Right lung (tissue), 5 donors: Measurements from ENCODE around the gene LYAR. TPM values are rescaled to one million over a fixed set of nuclear protein-coding genes. Genes with fewer than 3 reads are reported as not detected.

Source experiments
- DNase-seq, 2 donors: peaks; one replicate each; pipeline ENCODE4 v3.0.0-alpha.2; 2013
- polyA plus RNA-seq, 5 donors: library from polyadenylated mRNA; unstranded; fragments of 120-200 nt; gene quantifications; one replicate each; pipeline versions ENCODE4 v1.2.1 to v1.2.3, GENCODE V29; 2013; ENCODE audit warnings: inconsistent platforms in 1 of 5, low replicate concordance in 1 of 5; ENCODE audit not compliant: insufficient read length in 5 of 5, insufficient read depth in 1 of 5

The LYAR gene
- polyA plus RNA-seq, 5 donors, result 20.0 to 23.0 (median 20.6) TPM

- no peak for DNase-seq
Observed at GRCh38 chr4:4317496-4318232, 27.7 kb upstream of the LYAR start.

DNA sequence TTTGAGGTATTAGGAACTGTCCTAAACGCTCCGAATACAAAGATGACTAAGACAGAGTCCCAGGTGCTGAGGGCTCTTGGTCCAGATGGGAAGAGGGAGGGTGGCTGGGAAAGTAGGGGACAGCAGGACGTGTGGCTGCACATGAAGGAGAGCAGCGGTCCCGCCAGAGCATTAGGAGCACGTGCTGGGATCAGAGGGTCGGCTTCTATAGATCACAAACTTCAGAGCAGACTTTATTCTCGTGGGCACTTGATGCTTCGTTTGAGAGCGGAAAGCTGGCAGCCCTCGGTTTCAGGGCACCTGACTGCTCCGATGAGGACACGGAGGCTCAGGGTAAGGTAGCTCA lies 26.2 kb upstream of the LYAR start:
- DNase-seq, result no peak

- no peak for DNase-seq
Observed at GRCh38 chr4:4315461-4316149, 25.7 kb upstream of the LYAR start.

GRCh38 chr4:4311193-4311592 lies 21.2 kb upstream of the LYAR start:
- no peak for DNase-seq

DNA sequence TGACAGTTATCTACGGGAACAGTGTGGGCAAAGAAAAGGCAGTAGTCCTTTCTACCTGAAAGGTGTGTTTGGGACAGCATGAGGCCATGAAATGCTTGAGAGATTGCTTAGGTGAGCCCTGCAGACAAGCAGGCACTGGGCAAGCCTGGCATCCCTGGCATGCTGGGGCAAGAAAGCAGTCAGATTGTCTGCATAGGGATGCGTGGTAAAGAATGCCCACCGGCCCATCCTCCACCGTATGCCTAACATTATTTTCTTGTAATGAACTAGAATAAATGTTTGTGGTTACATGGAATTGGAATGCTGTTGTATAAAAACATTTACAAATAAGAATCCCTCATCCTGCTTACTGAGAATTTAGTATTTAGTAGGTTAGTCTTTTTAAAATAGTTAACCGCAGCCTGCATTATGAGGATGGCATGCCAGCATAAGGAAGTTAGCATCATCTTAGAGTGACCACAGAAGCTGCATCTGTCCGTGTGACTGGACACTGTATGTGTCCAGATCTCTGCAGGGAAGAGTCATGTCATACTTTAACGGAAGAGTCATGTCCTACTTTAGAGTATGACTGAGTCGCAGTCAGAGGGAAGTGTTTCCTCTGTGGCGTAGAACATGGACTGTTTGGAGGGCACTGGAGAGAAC lies 19.0 kb upstream of the LYAR start:
- no peak for DNase-seq

- no peak for DNase-seq
Observed at GRCh38 chr4:4306920-4307319, 17.0 kb upstream of the LYAR start.

DNA sequence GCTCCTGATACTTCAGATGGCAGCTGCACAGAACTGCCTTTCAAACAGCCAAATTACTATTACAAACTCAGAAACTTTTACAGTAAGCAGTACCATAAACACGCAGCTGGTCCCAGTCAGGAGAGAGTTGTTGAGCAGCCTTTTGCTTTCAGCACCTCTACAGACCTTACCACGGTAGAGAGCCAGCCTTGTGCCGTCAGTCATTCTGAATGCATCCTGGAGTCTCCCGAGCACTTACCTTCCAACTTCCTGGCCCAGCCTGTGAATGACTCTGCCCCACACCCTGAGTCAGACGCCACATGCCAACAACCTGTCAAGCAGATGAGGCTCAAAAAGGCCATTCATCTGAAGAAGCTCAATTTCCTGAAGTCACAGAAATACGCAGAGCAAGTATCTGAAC lies 12.5 kb upstream of the LYAR start:
- DNase-seq, result no peak

DNA sequence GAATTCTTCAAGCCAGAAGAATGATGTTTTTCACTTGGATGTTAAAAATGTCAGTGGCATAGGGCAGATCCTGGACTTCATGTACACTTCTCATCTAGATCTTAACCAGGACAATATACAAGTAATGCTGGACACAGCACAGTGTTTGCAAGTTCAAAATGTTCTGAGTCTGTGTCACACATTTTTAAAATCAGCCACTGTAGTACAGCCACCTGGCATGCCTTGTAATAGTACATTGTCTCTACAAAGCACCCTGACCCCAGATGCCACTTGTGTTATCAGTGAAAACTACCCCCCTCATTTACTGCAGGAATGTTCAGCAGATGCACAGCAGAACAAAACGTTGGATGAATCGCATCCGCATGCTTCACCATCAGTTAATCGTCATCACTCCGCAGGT lies 12.0 kb upstream of the LYAR start:
- no peak for DNase-seq

GRCh38 chr4:4299006-4299405 lies 9.1 kb upstream of the LYAR start:
- no peak for DNase-seq

GRCh38 chr4:4296283-4296846 lies 6.4 kb upstream of the LYAR start:
- no peak for DNase-seq

DNA sequence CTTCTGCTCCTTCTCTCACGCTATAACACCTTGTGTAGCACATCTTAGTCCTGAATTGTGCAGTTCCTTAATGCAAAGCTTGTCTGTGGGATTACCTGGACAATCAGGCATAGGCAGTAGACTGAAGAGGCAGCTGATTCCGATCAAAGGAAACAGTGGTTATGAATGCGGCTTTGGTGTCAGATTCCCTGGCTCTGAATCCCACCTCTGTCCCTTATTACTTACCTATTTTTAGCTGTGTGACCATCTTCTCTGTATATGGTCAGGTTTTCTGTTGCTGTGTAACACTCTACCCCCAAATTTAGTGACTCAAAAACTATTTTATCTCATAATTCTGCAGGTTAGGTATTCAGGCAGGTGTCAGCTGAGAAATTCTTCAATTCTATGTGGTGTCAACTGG lies 3.3 kb upstream of the LYAR start:
- no peak for DNase-seq

DNA sequence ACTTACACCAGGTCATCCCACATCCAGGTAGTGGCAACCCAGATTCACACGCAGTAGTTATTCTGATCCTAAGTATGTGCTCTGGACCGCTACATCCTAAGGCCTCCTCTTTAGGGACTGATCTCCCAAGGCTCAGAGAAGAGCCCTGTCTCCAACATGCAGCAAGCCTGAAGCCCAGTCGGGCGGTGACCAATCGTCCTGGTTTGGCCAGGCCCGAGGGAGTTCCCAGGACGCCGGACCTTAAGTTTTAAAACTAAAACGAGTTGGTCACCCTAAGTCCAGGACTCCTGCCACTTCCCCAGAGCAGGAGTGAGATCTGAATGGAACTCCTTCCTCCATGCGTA lies 385 bp downstream of the LYAR start:
- no peak for DNase-seq

GRCh38 chr4:4289055-4289454 lies 899 bp downstream of the LYAR start:
- no peak for DNase-seq

- no peak for DNase-seq
Observed at GRCh38 chr4:4288098-4288497, 1.9 kb downstream of the LYAR start.

DNA sequence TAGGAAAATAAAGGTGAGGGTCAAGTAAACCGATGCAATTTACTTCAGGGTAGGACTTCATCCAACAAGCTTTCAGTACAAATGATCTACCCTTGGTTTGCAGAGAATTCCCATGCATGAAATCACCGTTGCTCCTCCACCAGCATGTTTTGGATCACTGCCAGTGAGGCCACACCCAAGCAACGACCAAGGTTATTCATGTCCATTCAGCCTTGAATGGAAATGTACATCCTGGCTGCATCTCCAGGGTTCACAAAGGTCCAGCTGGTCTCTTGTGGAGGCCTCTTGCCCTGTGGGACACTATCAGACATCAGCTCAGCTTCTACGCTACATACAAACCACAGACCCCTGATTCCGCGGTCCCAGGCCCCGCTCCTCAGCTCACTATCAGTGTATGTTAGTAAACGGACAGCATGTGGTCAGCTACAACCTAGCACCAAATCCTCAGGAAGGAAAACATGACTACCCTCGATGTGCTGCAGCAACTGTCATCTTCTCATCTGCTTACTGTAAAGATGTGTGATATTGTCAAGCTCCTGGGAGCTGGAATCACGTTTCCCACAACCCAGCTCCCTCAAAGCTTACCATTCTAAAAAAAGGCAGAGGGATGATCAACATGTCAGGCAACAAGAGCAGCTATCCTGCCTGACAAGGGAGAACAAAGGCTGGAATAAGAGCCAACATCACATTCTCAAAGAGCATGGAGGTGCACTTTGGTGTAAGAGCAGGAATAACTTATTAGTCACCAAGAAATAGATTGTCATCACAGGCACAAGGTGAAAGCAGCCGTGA lies 4.9 kb downstream of the LYAR start:
- DNase-seq, result no peak

GRCh38 chr4:4281787-4282186 lies 8.2 kb downstream of the LYAR start:
- DNase-seq, result no peak

DNA sequence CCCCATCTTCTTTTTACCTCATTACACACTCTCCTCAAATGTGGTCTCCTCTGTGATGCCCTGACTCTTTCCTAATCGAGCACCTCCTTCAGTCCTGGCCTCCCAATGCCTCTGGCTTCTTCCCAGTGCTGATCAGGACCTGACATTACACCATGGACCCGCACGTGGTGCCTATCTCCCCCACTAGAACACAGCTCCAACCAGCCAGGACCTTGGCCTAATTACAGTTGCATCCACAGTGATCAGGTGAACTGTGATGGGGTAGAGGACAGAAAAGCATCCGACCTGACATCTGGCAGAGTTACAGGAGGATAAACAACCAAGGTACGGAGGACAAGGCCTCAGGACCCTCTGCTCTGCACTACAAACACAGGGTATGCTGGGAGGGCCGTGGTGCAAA lies 12.4 kb downstream of the LYAR start:
- DNase-seq, result no peak

- no peak for DNase-seq
Observed at GRCh38 chr4:4274226-4274625, 15.7 kb downstream of the LYAR start.

DNA sequence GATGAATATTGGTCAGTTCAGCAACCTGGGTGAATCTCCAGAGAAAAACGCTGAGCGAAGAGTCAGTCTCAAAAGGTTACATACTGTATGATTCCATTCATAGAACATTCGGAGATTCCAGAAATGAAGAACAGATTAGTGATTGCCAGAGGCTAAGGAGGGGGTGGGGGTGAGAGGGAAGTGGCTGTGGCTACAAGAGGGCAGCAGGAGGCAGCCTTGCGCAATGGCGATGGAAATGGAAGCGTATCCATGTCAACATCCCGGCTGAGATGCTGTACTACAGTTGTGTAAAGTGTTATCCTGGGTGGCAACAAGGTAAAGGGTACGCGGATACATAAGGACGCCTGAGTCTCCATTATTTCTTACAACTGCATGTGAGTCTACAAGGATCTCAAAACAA lies 18.0 kb downstream of the LYAR start:
- DNase-seq, result no peak

DNA sequence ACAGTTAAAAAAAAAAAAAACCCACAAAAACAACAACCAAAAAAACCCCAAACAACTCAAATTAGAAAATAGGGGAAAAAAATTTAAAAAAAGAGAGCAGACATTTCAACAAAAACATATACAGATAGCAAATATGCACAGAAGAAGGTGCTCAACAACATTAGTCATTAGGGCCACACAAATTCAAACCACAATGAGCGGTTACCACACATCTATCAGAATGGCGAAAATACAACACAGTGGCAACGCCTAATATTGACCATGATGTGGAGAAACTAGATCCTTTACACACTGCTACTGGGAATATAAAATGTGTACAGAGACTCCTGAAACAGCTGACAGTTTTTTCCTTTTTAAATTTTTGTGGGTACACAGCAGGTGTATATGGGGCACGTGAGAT lies 19.4 kb downstream of the LYAR start:
- no peak for DNase-seq

- no peak for DNase-seq
Observed at GRCh38 chr4:4269856-4270255, 20.1 kb downstream of the LYAR start.

GRCh38 chr4:4269331-4269731 lies 20.6 kb downstream of the LYAR start:
- no peak for DNase-seq
